ENCODE data around the gene IQCN.

IQCN gene, protein sequence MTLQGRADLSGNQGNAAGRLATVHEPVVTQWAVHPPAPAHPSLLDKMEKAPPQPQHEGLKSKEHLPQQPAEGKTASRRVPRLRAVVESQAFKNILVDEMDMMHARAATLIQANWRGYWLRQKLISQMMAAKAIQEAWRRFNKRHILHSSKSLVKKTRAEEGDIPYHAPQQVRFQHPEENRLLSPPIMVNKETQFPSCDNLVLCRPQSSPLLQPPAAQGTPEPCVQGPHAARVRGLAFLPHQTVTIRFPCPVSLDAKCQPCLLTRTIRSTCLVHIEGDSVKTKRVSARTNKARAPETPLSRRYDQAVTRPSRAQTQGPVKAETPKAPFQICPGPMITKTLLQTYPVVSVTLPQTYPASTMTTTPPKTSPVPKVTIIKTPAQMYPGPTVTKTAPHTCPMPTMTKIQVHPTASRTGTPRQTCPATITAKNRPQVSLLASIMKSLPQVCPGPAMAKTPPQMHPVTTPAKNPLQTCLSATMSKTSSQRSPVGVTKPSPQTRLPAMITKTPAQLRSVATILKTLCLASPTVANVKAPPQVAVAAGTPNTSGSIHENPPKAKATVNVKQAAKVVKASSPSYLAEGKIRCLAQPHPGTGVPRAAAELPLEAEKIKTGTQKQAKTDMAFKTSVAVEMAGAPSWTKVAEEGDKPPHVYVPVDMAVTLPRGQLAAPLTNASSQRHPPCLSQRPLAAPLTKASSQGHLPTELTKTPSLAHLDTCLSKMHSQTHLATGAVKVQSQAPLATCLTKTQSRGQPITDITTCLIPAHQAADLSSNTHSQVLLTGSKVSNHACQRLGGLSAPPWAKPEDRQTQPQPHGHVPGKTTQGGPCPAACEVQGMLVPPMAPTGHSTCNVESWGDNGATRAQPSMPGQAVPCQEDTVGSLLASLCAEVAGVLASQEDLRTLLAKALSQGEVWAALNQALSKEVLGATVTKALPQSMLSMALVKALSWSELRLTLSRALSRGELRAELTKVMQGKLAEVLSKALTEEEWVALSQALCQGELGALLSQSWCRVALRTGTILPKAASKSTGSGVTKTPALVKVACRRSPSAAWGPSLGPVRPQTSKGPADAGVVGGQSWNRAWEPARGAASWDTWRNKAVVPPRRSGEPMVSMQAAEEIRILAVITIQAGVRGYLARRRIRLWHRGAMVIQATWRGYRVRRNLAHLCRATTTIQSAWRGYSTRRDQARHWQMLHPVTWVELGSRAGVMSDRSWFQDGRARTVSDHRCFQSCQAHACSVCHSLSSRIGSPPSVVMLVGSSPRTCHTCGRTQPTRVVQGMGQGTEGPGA (N-terminal part only)

GRCh38 chr19:18274219-18274780 is at the start of gene IQCN:
Gene IQCN (minus strand): TSS chr19:18274452. CDS start chr19:18269478, 4,974 bp downstream.
- no peak for DNase-seq

DNA sequence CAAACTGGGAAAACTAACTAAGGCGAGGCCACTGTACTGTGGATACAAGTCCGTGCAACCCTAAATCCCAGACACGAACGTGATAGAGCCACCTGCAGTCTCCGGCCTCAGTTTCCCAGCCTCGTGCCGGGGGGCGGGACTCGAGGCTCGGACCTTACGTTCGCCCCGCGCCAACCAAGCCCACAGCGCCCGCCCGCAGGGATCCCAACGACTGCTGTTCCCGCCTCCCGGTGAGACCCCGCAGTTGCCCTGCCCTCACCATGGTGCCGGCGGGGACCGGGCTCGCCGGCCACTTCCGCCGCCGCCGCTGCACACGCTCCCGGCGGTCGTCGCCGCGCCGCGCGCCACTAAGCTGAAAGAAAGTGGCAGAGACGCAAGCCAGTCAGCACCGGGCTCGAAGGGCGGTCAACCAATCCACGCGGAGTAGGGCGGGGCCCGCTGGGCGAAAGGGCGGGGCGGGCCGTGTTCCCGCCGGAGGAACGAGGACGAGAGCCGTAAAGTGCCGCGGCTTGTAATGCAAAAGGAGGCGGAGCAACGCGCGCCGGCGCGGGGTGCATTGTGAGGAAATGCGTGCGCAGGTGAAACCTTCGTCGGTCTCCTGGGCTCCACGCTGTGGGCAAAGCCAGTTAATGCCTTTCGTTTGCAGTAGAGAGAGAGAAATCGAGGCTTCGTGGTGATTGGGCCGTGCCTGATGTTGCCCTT is 48.7 kb upstream of the IQCN start, which contains the start of gene LSM4:
TSS of gene LSM4 (minus strand) at position 318 of the 702 bp plus-strand sequence. CDS start at position 262, 56 bp downstream.
- peak; percentile 90 for DNase-seq

- DNase-seq: no peak
Observed at GRCh38 chr19:18322318-18322758, 48.1 kb upstream of the IQCN start.

DNA sequence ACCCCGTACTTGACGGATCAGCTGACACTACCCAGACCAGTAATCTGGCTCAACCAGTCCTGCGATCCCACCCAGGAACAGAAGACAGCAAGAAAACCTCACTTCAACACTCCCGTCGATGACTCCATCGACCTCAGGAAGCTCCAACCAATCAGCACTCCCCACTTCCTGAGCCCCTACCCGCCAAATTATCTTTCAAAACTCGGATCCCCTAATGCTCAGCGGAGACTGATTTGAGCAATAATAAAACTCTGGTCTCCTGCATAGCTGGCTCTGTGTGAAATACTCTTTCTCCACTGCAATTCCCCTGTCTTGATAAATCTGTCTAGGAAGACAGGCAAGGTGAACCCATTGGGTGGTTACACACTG is 47.5 kb upstream of the IQCN start:
- no peak for DNase-seq

- DNase-seq: no peak
Observed at GRCh38 chr19:18320865-18321733, 46.8 kb upstream of the IQCN start.

DNA sequence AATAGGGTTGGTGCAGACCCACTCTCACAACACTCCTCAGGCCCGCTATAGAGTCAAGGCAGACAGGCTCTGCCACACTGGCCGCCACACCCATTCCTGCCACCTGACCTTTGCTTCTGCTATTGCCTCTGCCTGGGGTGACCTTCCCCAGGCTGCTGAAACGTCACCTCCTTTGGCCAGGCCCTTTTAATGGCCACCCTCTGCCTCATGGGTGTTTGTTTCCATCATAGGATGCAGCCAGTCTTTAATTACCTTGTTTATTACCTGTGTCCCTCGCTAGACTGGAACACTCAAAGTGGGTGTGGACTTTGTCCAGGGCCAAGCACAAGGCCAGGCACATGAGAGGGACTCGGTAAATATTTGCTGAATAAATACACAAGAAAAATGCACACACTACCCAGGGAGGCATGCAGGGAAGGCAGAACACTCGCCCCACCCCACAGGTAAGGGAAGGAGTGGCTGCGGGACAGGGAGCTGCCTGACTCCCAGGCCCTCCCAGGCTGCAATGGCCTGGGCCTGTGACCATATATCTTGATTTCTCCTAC is 45.4 kb upstream of the IQCN start:
- DNase-seq: no peak

DNA sequence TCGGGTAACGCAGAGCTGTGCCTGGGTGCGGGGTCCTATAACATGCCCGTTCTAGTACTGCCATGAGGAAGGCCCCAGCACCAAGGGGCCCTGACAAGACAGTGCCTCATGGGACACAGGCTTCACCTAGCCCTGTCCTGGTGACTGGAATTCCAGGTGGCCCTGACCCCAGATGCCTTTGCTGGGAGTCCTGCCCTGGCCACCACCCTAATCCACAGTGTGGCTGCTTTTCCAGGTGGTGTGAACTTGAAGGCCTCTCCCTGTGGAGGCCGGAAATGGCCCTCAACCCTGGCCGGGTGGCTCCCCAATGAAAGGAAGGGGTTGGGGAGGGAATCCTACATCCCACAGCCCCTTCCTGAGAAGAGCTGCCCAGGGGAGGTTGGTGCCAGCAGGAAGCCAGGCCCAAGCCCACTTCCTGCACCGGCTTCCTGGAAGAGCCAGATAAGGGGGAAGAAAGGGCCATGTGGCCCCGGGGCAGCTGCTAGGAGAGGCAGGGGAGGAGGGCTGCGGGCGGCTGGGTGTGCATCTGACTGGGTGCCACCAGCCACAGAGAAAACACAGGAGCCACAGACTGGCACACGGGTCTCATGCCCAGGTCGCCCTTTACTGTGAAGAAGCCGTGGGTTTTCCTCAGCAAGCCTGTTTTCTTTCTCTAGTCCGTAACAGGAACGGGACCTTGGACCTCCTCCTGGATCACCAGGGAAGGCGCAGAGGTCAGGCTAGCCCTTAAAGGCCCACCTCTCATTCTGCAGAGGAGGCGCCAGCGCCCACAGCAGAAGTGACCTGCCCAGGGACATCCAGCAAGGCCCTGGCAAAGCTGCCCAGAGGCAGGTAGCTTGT is 43.9 kb upstream of the IQCN start:
- no peak for DNase-seq

- DNase-seq: no peak
Observed at GRCh38 chr19:18313398-18313797, 39.1 kb upstream of the IQCN start.

- DNase-seq: no peak
Observed at GRCh38 chr19:18312092-18312534, 37.9 kb upstream of the IQCN start.

DNA sequence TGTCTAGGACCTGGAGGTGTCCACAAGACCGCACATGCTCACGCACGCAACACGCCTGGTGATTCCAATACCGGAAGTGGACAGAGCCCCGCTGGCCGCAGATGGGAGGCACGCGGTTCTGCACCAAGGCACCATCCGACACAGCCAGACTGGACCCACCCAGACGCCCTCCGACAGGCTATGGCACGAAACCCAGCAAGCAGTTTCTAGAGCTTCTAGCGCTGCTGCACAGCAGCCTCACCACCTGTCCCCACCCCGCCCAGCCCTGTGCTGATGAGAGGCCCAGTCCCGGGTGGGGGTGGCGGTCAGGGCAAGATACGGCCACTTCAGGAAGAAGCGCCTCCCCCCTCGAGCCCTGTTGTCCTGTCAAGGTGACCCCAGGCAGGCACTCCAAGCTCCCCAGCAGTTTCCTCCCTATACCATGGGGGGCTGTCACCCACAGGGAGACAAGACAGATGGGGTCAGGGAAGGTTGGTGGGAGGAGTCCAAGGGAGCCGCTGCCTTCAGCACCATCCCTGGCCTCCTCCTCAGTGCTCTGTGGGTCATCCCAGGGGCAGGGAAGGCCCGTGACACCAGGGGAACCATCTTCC is 37.3 kb upstream of the IQCN start:
- DNase-seq: no peak

- no peak for DNase-seq
Observed at GRCh38 chr19:18310966-18311365, 36.7 kb upstream of the IQCN start.

- no peak for DNase-seq
Observed at GRCh38 chr19:18310118-18310909, 36.1 kb upstream of the IQCN start.

GRCh38 chr19:18309525-18310064 is 35.3 kb upstream of the IQCN start:
- DNase-seq: no peak

GRCh38 chr19:18308948-18309325 is 34.7 kb upstream of the IQCN start:
- DNase-seq: no peak

GRCh38 chr19:18308051-18308947 is 34.0 kb upstream of the IQCN start:
- DNase-seq: no peak

GRCh38 chr19:18307271-18307681 is 33.0 kb upstream of the IQCN start:
- no peak for DNase-seq

- DNase-seq: no peak
Observed at GRCh38 chr19:18306888-18307260, 32.6 kb upstream of the IQCN start.

Measured in NCI-H1436 treated with DMSO at 0.1 percent for 48 hours (cell line).